ENCODE measurements around the gene KLHL8. TPM values are rescaled to one million over a fixed set of nuclear protein-coding genes. Genes with fewer than 3 reads are reported as not detected.

Gene KLHL8
- total RNA-seq, 2 donors from 2014 or later: 4.3 to 11.2 TPM

- H3K27me3 Mint-ChIP-seq (ENCODE audit: insufficient read depth): peaks cover 30% of the 10 kb centered on the region
- no peak for DNase-seq
- Histone ChIP-seq H3K27ac (ENCODE audit: low read depth, low read length) (no peak overlapping the region), H3K9ac (ENCODE audit: extremely low read depth, low read length, poor library complexity, severe bottlenecking) (no peak overlapping the region), H3K27me3 (ENCODE audit: control insufficient read depth, insufficient read depth, low read length, poor library complexity, severe bottlenecking) (peaks cover 17% of the 10 kb centered on the region), H3K4me1 (ENCODE audit: control insufficient read depth, insufficient read depth, low read length) (peaks cover 3% of the 10 kb centered on the region), H3K4me3 (ENCODE audit: low read length) (no peak overlapping the region), H3K36me3 (ENCODE audit: control insufficient read depth, insufficient read depth, low read length) (no peaks in the 10 kb centered on the region), H3K9me3 (ENCODE audit: control insufficient read depth, low read length) (peaks cover 30% of the 10 kb centered on the region)
- H3K9me3 Mint-ChIP-seq: peaks cover 30% of the 10 kb centered on the region
- no peak overlapping the region for H3K27ac Mint-ChIP-seq
- H3K36me3 Mint-ChIP-seq (ENCODE audit: low read depth): peaks cover 1% of the 10 kb centered on the region
- no peak overlapping the region for H3K4me3 Mint-ChIP-seq
- peaks cover 5% of the 10 kb centered on the region for H3K4me1 Mint-ChIP-seq
- no peak for TF ChIP-seq CTCF (conservative IDR thresholded peaks at IDR 0.05)
These were observed 19.4 kb upstream of the KLHL8 start for GRCh38 chr4:87239821-87240220.

GRCh38 chr4:87239194-87239593 lies 18.8 kb upstream of the KLHL8 start:
- peaks cover 24% of the 10 kb centered on the region for H3K9me3 Mint-ChIP-seq
- H3K36me3 Mint-ChIP-seq (ENCODE audit: low read depth): peaks cover 1% of the 10 kb centered on the region
- TF ChIP-seq CTCF (conservative IDR thresholded peaks at IDR 0.05): no peak
- H3K27ac Mint-ChIP-seq: no peak overlapping the region
- WGBS, 2 experiments (ENCODE audit: insufficient coverage in 1 of 2, insufficient read length in 1 of 2): 95 to 97% methylated on average over 4 to 5 of the region's 5 CpGs
- no peak overlapping the region for H3K27ac ChIP-seq (ENCODE audit: low read depth, low read length)
- H3K36me3 ChIP-seq (ENCODE audit: control insufficient read depth, insufficient read depth, low read length): no peaks in the 10 kb centered on the region
- H3K4me3 ChIP-seq (ENCODE audit: low read length): no peak overlapping the region
- DNase-seq: no peak
- H3K27me3 Mint-ChIP-seq (ENCODE audit: insufficient read depth): peaks cover 30% of the 10 kb centered on the region
- H3K4me3 Mint-ChIP-seq: no peak overlapping the region
- H3K27me3 ChIP-seq (ENCODE audit: control insufficient read depth, insufficient read depth, low read length, poor library complexity, severe bottlenecking): peaks cover 17% of the 10 kb centered on the region
- H3K9ac ChIP-seq (ENCODE audit: extremely low read depth, low read length, poor library complexity, severe bottlenecking): no peak overlapping the region
- H3K4me1 ChIP-seq (ENCODE audit: control insufficient read depth, insufficient read depth, low read length): peaks cover 3% of the 10 kb centered on the region
- peaks cover 5% of the 10 kb centered on the region for H3K4me1 Mint-ChIP-seq
- H3K9me3 ChIP-seq (ENCODE audit: control insufficient read depth, low read length): peaks cover 24% of the 10 kb centered on the region

DNA sequence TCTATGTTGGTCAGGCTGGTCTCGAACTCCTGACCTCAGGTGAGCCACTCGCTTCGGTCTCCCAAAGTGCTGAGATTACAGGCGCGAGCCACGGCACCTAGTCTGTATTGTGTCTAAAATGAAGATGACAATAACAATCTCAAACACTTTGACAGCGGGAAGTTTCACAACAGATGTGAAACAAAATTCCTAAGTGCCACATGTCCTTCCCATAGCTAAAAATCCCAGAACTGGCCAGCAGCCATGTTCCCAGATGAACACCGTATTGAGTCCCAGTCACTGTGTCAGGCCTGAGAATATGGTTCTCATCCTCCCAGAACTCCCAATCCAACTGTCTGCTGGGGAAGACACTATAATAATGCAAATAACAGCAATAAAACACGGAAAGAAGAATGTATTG lies 16.4 kb upstream of the KLHL8 start:
- 92% methylated on average over 6 to 9 of the region's 9 CpGs for WGBS, 2 experiments (ENCODE audit: insufficient coverage in 1 of 2, insufficient read length in 1 of 2)
- H3K27me3 ChIP-seq (ENCODE audit: control insufficient read depth, insufficient read depth, low read length, poor library complexity, severe bottlenecking): peaks cover 17% of the 10 kb centered on the region
- no peak overlapping the region for H3K9ac ChIP-seq (ENCODE audit: extremely low read depth, low read length, poor library complexity, severe bottlenecking)
- peaks cover 3% of the 10 kb centered on the region for H3K4me1 ChIP-seq (ENCODE audit: control insufficient read depth, insufficient read depth, low read length)
- H3K4me3 ChIP-seq (ENCODE audit: low read length): no peak overlapping the region
- H3K36me3 ChIP-seq (ENCODE audit: control insufficient read depth, insufficient read depth, low read length): no peaks in the 10 kb centered on the region
- H3K27ac ChIP-seq (ENCODE audit: low read depth, low read length): no peak overlapping the region
- H3K4me3 Mint-ChIP-seq: no peak overlapping the region
- peaks cover under 1% of the 10 kb centered on the region for H3K9me3 ChIP-seq (ENCODE audit: control insufficient read depth, low read length)
- no peaks in the 10 kb centered on the region for H3K36me3 Mint-ChIP-seq (ENCODE audit: low read depth)
- no peak for TF ChIP-seq CTCF (conservative IDR thresholded peaks at IDR 0.05)
- H3K27me3 Mint-ChIP-seq (ENCODE audit: insufficient read depth): peaks cover 30% of the 10 kb centered on the region
- no peak for DNase-seq
- H3K4me1 Mint-ChIP-seq: peaks cover 5% of the 10 kb centered on the region
- peaks cover under 1% of the 10 kb centered on the region for H3K9me3 Mint-ChIP-seq
- no peak overlapping the region for H3K27ac Mint-ChIP-seq
